Rectal smooth muscle tissue (tissue), 1 donor: ENCODE data around the gene ARHGAP26.

Experiments used
- H3K27ac ChIP-seq: one replicate; pipeline ENCODE4 v1.7.0; 2013; ENCODE audit warnings: low read depth, low read length, inconsistent platforms
- H3K27me3 ChIP-seq: one replicate; pipeline ENCODE4 v1.7.0; 2013; ENCODE audit warnings: low read length; ENCODE audit not compliant: control insufficient read depth, insufficient read depth
- H3K36me3 ChIP-seq: one replicate; pipeline ENCODE4 v1.7.0; 2013; ENCODE audit warnings: low read length; ENCODE audit not compliant: control insufficient read depth, insufficient read depth
- H3K4me1 ChIP-seq: one replicate; pipeline ENCODE4 v1.7.0; 2013; ENCODE audit warnings: low read length; ENCODE audit not compliant: control insufficient read depth, insufficient read depth
- H3K4me3 ChIP-seq: one replicate; pipeline ENCODE4 v1.7.0; 2013; ENCODE audit warnings: low read length
- H3K9ac ChIP-seq: one replicate; pipeline ENCODE4 v1.7.0; 2013; ENCODE audit warnings: low read length

ARHGAP26 gene

GRCh38 chr5:143210576-143210975, 440.4 kb downstream of the ARHGAP26 start:
- Histone ChIP-seq H3K4me1 (no peaks in the 10 kb centered on the region), H3K27me3 (no peaks in the 10 kb centered on the region), H3K9ac (no peak overlapping the region), H3K36me3 (peaks cover 4% of the 10 kb centered on the region), H3K4me3 (no peak overlapping the region), H3K27ac (no peak overlapping the region)

GRCh38 chr5:143212261-143212660, 442.1 kb downstream of the ARHGAP26 start:
- no peaks in the 10 kb centered on the region for H3K27me3 ChIP-seq
- H3K4me3 ChIP-seq, result no peak overlapping the region
- H3K9ac ChIP-seq, result no peak overlapping the region
- no peak overlapping the region for H3K27ac ChIP-seq
- peaks cover 4% of the 10 kb centered on the region for H3K36me3 ChIP-seq
- H3K4me1 ChIP-seq, result no peaks in the 10 kb centered on the region

GRCh38 chr5:143213231-143213850, 443.2 kb downstream of the ARHGAP26 start:
- Histone ChIP-seq H3K4me1 (no peaks in the 10 kb centered on the region), H3K4me3 (no peak overlapping the region), H3K27me3 (no peaks in the 10 kb centered on the region), H3K27ac (no peak overlapping the region), H3K36me3 (peaks cover 4% of the 10 kb centered on the region), H3K9ac (no peak overlapping the region)

GRCh38 chr5:143213851-143214363, 443.7 kb downstream of the ARHGAP26 start:
- Histone ChIP-seq H3K4me1 (no peaks in the 10 kb centered on the region), H3K4me3 (no peak overlapping the region), H3K9ac (no peak overlapping the region), H3K27me3 (no peaks in the 10 kb centered on the region), H3K36me3 (peaks cover 4% of the 10 kb centered on the region), H3K27ac (no peak overlapping the region)

- Histone ChIP-seq H3K36me3 (peaks cover 4% of the 10 kb centered on the region), H3K27me3 (no peaks in the 10 kb centered on the region), H3K9ac (no peak overlapping the region), H3K4me1 (no peaks in the 10 kb centered on the region), H3K4me3 (no peak overlapping the region), H3K27ac (no peak overlapping the region)
Measured at GRCh38 chr5:143214458-143214857, 444.3 kb downstream of the ARHGAP26 start.

- Histone ChIP-seq H3K9ac (no peak overlapping the region), H3K4me1 (peaks cover 3% of the 10 kb centered on the region), H3K27me3 (no peaks in the 10 kb centered on the region), H3K36me3 (peaks cover 4% of the 10 kb centered on the region), H3K4me3 (no peak overlapping the region), H3K27ac (no peak overlapping the region)
Measured at GRCh38 chr5:143214890-143215289, 444.7 kb downstream of the ARHGAP26 start.

GRCh38 chr5:143215690-143216089, 445.5 kb downstream of the ARHGAP26 start:
- Histone ChIP-seq H3K27ac (no peak overlapping the region), H3K36me3 (peaks cover 4% of the 10 kb centered on the region), H3K9ac (no peak overlapping the region), H3K27me3 (no peaks in the 10 kb centered on the region), H3K4me3 (no peak overlapping the region), H3K4me1 (peaks cover 3% of the 10 kb centered on the region)

- H3K36me3 ChIP-seq, result peaks cover 4% of the 10 kb centered on the region
- no peak overlapping the region for H3K27ac ChIP-seq
- H3K4me3 ChIP-seq, result no peak overlapping the region
- H3K4me1 ChIP-seq, result peaks cover 3% of the 10 kb centered on the region
- H3K27me3 ChIP-seq, result no peaks in the 10 kb centered on the region
- no peak overlapping the region for H3K9ac ChIP-seq
Measured at GRCh38 chr5:143216211-143216610, 446.0 kb downstream of the ARHGAP26 start.

- Histone ChIP-seq H3K4me1 (peaks cover 3% of the 10 kb centered on the region), H3K27me3 (no peaks in the 10 kb centered on the region), H3K4me3 (no peak overlapping the region), H3K9ac (no peak overlapping the region), H3K36me3 (peaks cover 4% of the 10 kb centered on the region), H3K27ac (no peak overlapping the region)
Measured at GRCh38 chr5:143217065-143217803, 447.1 kb downstream of the ARHGAP26 start.

- Histone ChIP-seq H3K27me3 (no peaks in the 10 kb centered on the region), H3K9ac (no peak overlapping the region), H3K4me1 (peaks cover 3% of the 10 kb centered on the region), H3K36me3 (peaks cover 4% of the 10 kb centered on the region), H3K4me3 (no peak overlapping the region), H3K27ac (no peak overlapping the region)
Measured at GRCh38 chr5:143217804-143218160, 447.6 kb downstream of the ARHGAP26 start.

GRCh38 chr5:143218517-143219170, 448.5 kb downstream of the ARHGAP26 start:
- Histone ChIP-seq H3K27ac (no peak overlapping the region), H3K4me1 (peaks cover 7% of the 10 kb centered on the region), H3K36me3 (peaks cover 4% of the 10 kb centered on the region), H3K9ac (no peak overlapping the region), H3K27me3 (no peaks in the 10 kb centered on the region), H3K4me3 (no peak overlapping the region)

- Histone ChIP-seq H3K27me3 (no peaks in the 10 kb centered on the region), H3K4me3 (no peak overlapping the region), H3K9ac (no peak overlapping the region), H3K36me3 (peaks cover 3% of the 10 kb centered on the region), H3K4me1 (peaks cover 7% of the 10 kb centered on the region), H3K27ac (no peak overlapping the region)
Measured at GRCh38 chr5:143219696-143220095, 449.5 kb downstream of the ARHGAP26 start.
